SKM-1 treated with dmso at 0.1 percent for 144 hours (cell line): Measurements from ENCODE around the gene TEX29.

Experiments used
- DNase-seq: peaks from one replicate; lab custom pipeline; 2025; ENCODE audit not compliant: unreplicated experiment; lab: John Stamatoyannopoulos, UW

Gene TEX29

GRCh38 chr13:111390522-111391270, 70.3 kb downstream of the TEX29 start:
- DNase-seq, result no peak

GRCh38 chr13:111392486-111392885, 72.0 kb downstream of the TEX29 start:
- no peak for DNase-seq

GRCh38 chr13:111393221-111393790, 72.9 kb downstream of the TEX29 start:
- no peak for DNase-seq
